Gastrocnemius medialis (tissue), 4 donors: Measurements from ENCODE around the gene SFSWAP.

Experiments
- CTCF ChIP-seq, 5 experiments: fragments of 450-650 bp in 3 of 5; fragments of 200-600 bp in 2 of 5; sonication (generic) in 2 of 5; IDR thresholded peaks in 4 of 5; conservative IDR thresholded peaks in 1 of 5; 1 replicate in 4 of 5; 2 replicates in 1 of 5; pipeline ENCODE4 v1.5.1; 2016 to 2019; ENCODE audit warnings: antibody characterized with exemption in 5 of 5, mild to moderate bottlenecking in 3 of 5, moderate library complexity in 3 of 5
- POLR2A ChIP-seq, 2 donors: fragments of 450-650 bp; IDR thresholded peaks; one replicate each; pipeline ENCODE4 v1.6.1; 2017; ENCODE audit warnings: antibody characterized with exemption in 2 of 2, mild to moderate bottlenecking in 2 of 2, moderate library complexity in 2 of 2

GRCh38 chr12:131789638-131790037 lies 78.7 kb downstream of the SFSWAP start:
- TF ChIP-seq CTCF (IDR thresholded peaks at IDR 0.05 in 4 of 5, conservative IDR thresholded peaks at IDR 0.05 in 1 of 5) (no peak), POLR2A (IDR thresholded peaks at IDR 0.05) (no peak)
